ENCODE results near the gene FXR2. TPM values are rescaled to one million over a fixed set of nuclear protein-coding genes. Genes with fewer than 3 reads are reported as not detected.

The FXR2 gene
- total RNA-seq, 1 donor, result 7.7 TPM

GRCh38 chr17:7586673-7587419, 27.9 kb downstream of the FXR2 start:
- Histone ChIP-seq H3K4me1 (ENCODE audit: insufficient read depth, low read length) (peaks cover 65% of the 10 kb centered on the region), H3K9me3 (ENCODE audit: low read depth, low read length) (no peaks in the 10 kb centered on the region), H3K27me3 (ENCODE audit: insufficient read depth, low read length) (no peaks in the 10 kb centered on the region), H3K4me3 (ENCODE audit: low read length) (no peak overlapping the region)

- H3K4me1 ChIP-seq (ENCODE audit: insufficient read depth, low read length), result peaks cover 86% of the 10 kb centered on the region
- peak within 1 kb of the TSS; percentile 61 for H3K4me3 ChIP-seq (ENCODE audit: low read length)
- no peaks in the 10 kb centered on the region for H3K9me3 ChIP-seq (ENCODE audit: low read depth, low read length)
- H3K27me3 ChIP-seq (ENCODE audit: insufficient read depth, low read length), result no peaks in the 10 kb centered on the region
Measured at GRCh38 chr17:7583253-7584109, 31.2 kb downstream of the FXR2 start, which contains the start of gene MPDU1. MPDU1 (plus strand) TSS chr17:7583852; CDS start chr17:7583863, 11 bp downstream.

GRCh38 chr17:7582396-7583252, 32.1 kb downstream of the FXR2 start:
- H3K4me3 ChIP-seq (ENCODE audit: low read length), result no peak overlapping the region
- no peaks in the 10 kb centered on the region for H3K9me3 ChIP-seq (ENCODE audit: low read depth, low read length)
- H3K4me1 ChIP-seq (ENCODE audit: insufficient read depth, low read length), result peaks cover 86% of the 10 kb centered on the region
- H3K27me3 ChIP-seq (ENCODE audit: insufficient read depth, low read length), result no peaks in the 10 kb centered on the region

GRCh38 chr17:7580604-7581575, 33.8 kb downstream of the FXR2 start:
- Histone ChIP-seq H3K4me3 (ENCODE audit: low read length) (peak overlapping the region; percentile 49), H3K27me3 (ENCODE audit: insufficient read depth, low read length) (no peaks in the 10 kb centered on the region), H3K4me1 (ENCODE audit: insufficient read depth, low read length) (peaks cover 94% of the 10 kb centered on the region), H3K9me3 (ENCODE audit: low read depth, low read length) (no peaks in the 10 kb centered on the region)

GRCh38 chr17:7579834-7580603, 34.7 kb downstream of the FXR2 start:
- no peaks in the 10 kb centered on the region for H3K9me3 ChIP-seq (ENCODE audit: low read depth, low read length)
- H3K4me1 ChIP-seq (ENCODE audit: insufficient read depth, low read length), result peaks cover 94% of the 10 kb centered on the region
- H3K27me3 ChIP-seq (ENCODE audit: insufficient read depth, low read length), result no peaks in the 10 kb centered on the region
- peak overlapping the region; percentile 49 for H3K4me3 ChIP-seq (ENCODE audit: low read length)

GRCh38 chr17:7579001-7579833, 35.5 kb downstream of the FXR2 start, which contains the start of gene CD68:
CD68 (plus strand) TSS chr17:7579638; CDS start chr17:7579678, 40 bp downstream.
- H3K27me3 ChIP-seq (ENCODE audit: insufficient read depth, low read length), result no peaks in the 10 kb centered on the region
- H3K4me3 ChIP-seq (ENCODE audit: low read length), result peak within 1 kb of the TSS; percentile 49
- H3K4me1 ChIP-seq (ENCODE audit: insufficient read depth, low read length), result peaks cover 94% of the 10 kb centered on the region
- H3K9me3 ChIP-seq (ENCODE audit: low read depth, low read length), result no peaks in the 10 kb centered on the region

GRCh38 chr17:7577327-7578199, 37.1 kb downstream of the FXR2 start:
- peaks cover 88% of the 10 kb centered on the region for H3K4me1 ChIP-seq (ENCODE audit: insufficient read depth, low read length)
- H3K9me3 ChIP-seq (ENCODE audit: low read depth, low read length), result no peaks in the 10 kb centered on the region
- no peak overlapping the region for H3K4me3 ChIP-seq (ENCODE audit: low read length)
- H3K27me3 ChIP-seq (ENCODE audit: insufficient read depth, low read length), result no peaks in the 10 kb centered on the region

- Histone ChIP-seq H3K9me3 (ENCODE audit: low read depth, low read length) (no peaks in the 10 kb centered on the region), H3K4me1 (ENCODE audit: insufficient read depth, low read length) (peaks cover 83% of the 10 kb centered on the region), H3K27me3 (ENCODE audit: insufficient read depth, low read length) (no peaks in the 10 kb centered on the region), H3K4me3 (ENCODE audit: low read length) (no peak overlapping the region)
Measured at GRCh38 chr17:7576432-7576937, 38.2 kb downstream of the FXR2 start.

GRCh38 chr17:7575959-7576358, 38.7 kb downstream of the FXR2 start:
- H3K9me3 ChIP-seq (ENCODE audit: low read depth, low read length), result no peaks in the 10 kb centered on the region
- H3K4me3 ChIP-seq (ENCODE audit: low read length), result no peak overlapping the region
- no peaks in the 10 kb centered on the region for H3K27me3 ChIP-seq (ENCODE audit: insufficient read depth, low read length)
- peaks cover 82% of the 10 kb centered on the region for H3K4me1 ChIP-seq (ENCODE audit: insufficient read depth, low read length)

- Histone ChIP-seq H3K9me3 (ENCODE audit: low read depth, low read length) (no peaks in the 10 kb centered on the region), H3K4me1 (ENCODE audit: insufficient read depth, low read length) (peaks cover 77% of the 10 kb centered on the region), H3K4me3 (ENCODE audit: low read length) (no peak overlapping the region), H3K27me3 (ENCODE audit: insufficient read depth, low read length) (no peaks in the 10 kb centered on the region)
Measured at GRCh38 chr17:7575481-7575883, 39.2 kb downstream of the FXR2 start.

GRCh38 chr17:7574176-7574953, 40.3 kb downstream of the FXR2 start:
- Histone ChIP-seq H3K4me3 (ENCODE audit: low read length) (peak overlapping the region; percentile 96), H3K4me1 (ENCODE audit: insufficient read depth, low read length) (peaks cover 66% of the 10 kb centered on the region), H3K9me3 (ENCODE audit: low read depth, low read length) (no peaks in the 10 kb centered on the region), H3K27me3 (ENCODE audit: insufficient read depth, low read length) (no peaks in the 10 kb centered on the region)
